HG03159 (cell line): ENCODE results near the gene AGAP9.
"Not testable (repeated sequence)": the region's sequence is repeated elsewhere in the genome, so short reads cannot be mapped to it uniquely, and the experiment has no call there.

ENCODE experiments used
- ATAC-seq: cut with Tn5 transposase; IDR thresholded peaks from one replicate; pipeline ENCODE4 v1.9.1; 2021; ENCODE audit warnings: mild to moderate bottlenecking, moderate library complexity; ENCODE audit not compliant: unreplicated experiment

The AGAP9 gene

GRCh38 chr10:47523475-47523874, at the start of gene AGAP9:
AGAP9 (minus strand) TSS chr10:47523638; CDS start chr10:47523526, 112 bp downstream.
- ATAC-seq = not testable (repeated sequence)

- not testable (repeated sequence) for ATAC-seq
These were observed 47.9 kb upstream of the AGAP9 start for GRCh38 chr10:47571138-47571912.

GRCh38 chr10:47566757-47567156, 43.3 kb upstream of the AGAP9 start:
- ATAC-seq = not testable (repeated sequence)

GRCh38 chr10:47566108-47566699, 42.8 kb upstream of the AGAP9 start:
- not testable (repeated sequence) for ATAC-seq

GRCh38 chr10:47565517-47565920, 42.1 kb upstream of the AGAP9 start:
- not testable (repeated sequence) for ATAC-seq

- ATAC-seq = not testable (repeated sequence)
These were observed 41.5 kb upstream of the AGAP9 start for GRCh38 chr10:47564953-47565352.

- not testable (repeated sequence) for ATAC-seq
These were observed 40.9 kb upstream of the AGAP9 start for GRCh38 chr10:47564318-47564717.

- ATAC-seq = not testable (repeated sequence)
These were observed 37.0 kb upstream of the AGAP9 start for GRCh38 chr10:47560452-47560851.

GRCh38 chr10:47559718-47560308, 36.4 kb upstream of the AGAP9 start:
- not testable (repeated sequence) for ATAC-seq

GRCh38 chr10:47558109-47558508, 34.7 kb upstream of the AGAP9 start:
- ATAC-seq = not testable (repeated sequence)

- not testable (repeated sequence) for ATAC-seq
These were observed 34.2 kb upstream of the AGAP9 start for GRCh38 chr10:47557616-47558015.

- not testable (repeated sequence) for ATAC-seq
These were observed 31.9 kb upstream of the AGAP9 start for GRCh38 chr10:47555334-47555733.

GRCh38 chr10:47554552-47554951, 31.1 kb upstream of the AGAP9 start:
- not testable (repeated sequence) for ATAC-seq

- ATAC-seq = not testable (repeated sequence)
These were observed 30.4 kb upstream of the AGAP9 start for GRCh38 chr10:47553860-47554247.

- peak; percentile 91 for ATAC-seq
These were observed 29.9 kb upstream of the AGAP9 start for GRCh38 chr10:47553214-47553859.

GRCh38 chr10:47552719-47553118, 29.3 kb upstream of the AGAP9 start:
- ATAC-seq = peak; percentile 41

- ATAC-seq = not testable (repeated sequence)
These were observed 23.8 kb upstream of the AGAP9 start for GRCh38 chr10:47547286-47547685.

- ATAC-seq = not testable (repeated sequence)
These were observed 13.0 kb upstream of the AGAP9 start for GRCh38 chr10:47536430-47536829.

- ATAC-seq = not testable (repeated sequence)
These were observed 21.1 kb downstream of the AGAP9 start for GRCh38 chr10:47502313-47502712.

GRCh38 chr10:47494226-47494625, 29.2 kb downstream of the AGAP9 start:
- not testable (repeated sequence) for ATAC-seq

GRCh38 chr10:47491600-47491999, 31.8 kb downstream of the AGAP9 start, which contains the start of gene FAM25G:
FAM25G (minus strand) TSS chr10:47491700; CDS start chr10:47491674, 26 bp downstream.
- ATAC-seq = not testable (repeated sequence)
